ENCODE data around the gene DMRTB1. TPM values are rescaled to one million over a fixed set of nuclear protein-coding genes. Genes with fewer than 3 reads are reported as not detected.

Gene DMRTB1
- total and polyA plus RNA-seq, 2 experiments from 2014 or later = not detected

DNA sequence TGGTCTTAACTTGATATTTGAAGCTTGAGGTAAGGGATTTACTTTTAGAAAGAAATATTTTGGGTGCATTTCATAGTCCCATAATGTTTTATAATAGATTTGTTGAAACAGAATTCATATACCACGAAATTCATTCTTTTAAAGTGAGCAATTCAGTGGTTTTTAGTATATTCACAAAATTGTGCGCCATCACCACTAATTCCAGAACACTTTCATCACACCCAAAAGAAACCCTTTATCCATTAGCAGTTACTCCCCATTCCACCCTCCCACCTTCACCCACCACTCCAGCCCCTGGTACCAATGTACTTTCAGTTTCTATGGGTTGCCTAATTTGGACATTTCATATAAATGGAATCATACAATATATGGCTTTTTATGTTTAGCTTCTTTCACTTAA lies 38.9 kb upstream of the DMRTB1 start:
- no peaks in the 10 kb centered on the region for H3K9me2 ChIP-seq (ENCODE audit: insufficient read depth)
- no peaks in the 10 kb centered on the region for H3K4me1 ChIP-seq (ENCODE audit: insufficient read depth)
- H2AFZ ChIP-seq = no peak overlapping the region
- no peak overlapping the region for H3K4me2 ChIP-seq (ENCODE audit: unreplicated experiment)
- H3K9ac ChIP-seq = no peak overlapping the region
- WGBS, 2 experiments (ENCODE audit: low coverage in 1 of 2, low lambda C conversion rate in 2 of 2, missing lambda C conversion rate in 2 of 2) = 47 to 53% methylated on average over 2 of the region's 2 CpGs
- H3K36me3 ChIP-seq (ENCODE audit: low read depth) = no peaks in the 10 kb centered on the region
- H3K27ac ChIP-seq = no peak overlapping the region
- H3K79me2 ChIP-seq (ENCODE audit: insufficient read depth) = no peaks in the 10 kb centered on the region
- no peak for TF ChIP-seq EZH2phosphoT487 (IDR thresholded peaks at IDR 0.05; ENCODE audit: insufficient read depth, low read depth)
- TF ChIP-seq EZH2 (IDR thresholded peaks at IDR 0.05; ENCODE audit: insufficient read depth, poor library complexity, severe bottlenecking) = no peak
- no peak overlapping the region for H3K4me3 ChIP-seq
- H3K27me3 ChIP-seq (replicated peaks; ENCODE audit: insufficient read depth) = peaks cover 68% of the 10 kb centered on the region
- no peaks in the 10 kb centered on the region for H4K20me1 ChIP-seq (ENCODE audit: insufficient read depth)
- in situ Hi-C loops (cut with MboI) = no loop called here
- no peaks in the 10 kb centered on the region for H3F3A ChIP-seq (ENCODE audit: insufficient read depth)
- no peak for DNase-seq
- H3K9me3 ChIP-seq (ENCODE audit: low read depth) = no peaks in the 10 kb centered on the region

DNA sequence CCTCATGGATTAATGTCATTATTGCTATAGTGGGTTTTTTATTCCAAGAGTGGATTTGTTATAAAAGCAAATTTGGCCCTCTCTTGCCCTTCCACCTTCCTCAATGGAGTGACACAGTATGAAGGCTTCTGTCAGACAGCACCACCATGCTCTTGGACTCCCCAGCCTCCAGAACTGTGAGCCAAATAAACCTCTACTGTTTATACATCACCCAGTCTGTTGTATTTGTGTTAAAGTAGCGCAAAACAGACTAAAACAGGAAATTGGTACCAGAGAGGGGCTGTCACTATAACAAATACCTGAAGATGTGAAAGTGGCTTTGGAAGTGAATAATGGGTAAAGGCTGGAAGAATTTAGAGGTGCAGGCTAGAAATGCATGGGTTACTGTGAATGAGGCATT lies 38.0 kb upstream of the DMRTB1 start:
- H2AFZ ChIP-seq = no peak overlapping the region
- no peak overlapping the region for H3K4me3 ChIP-seq
- in situ Hi-C loops (cut with MboI) = no loop called here
- H4K20me1 ChIP-seq (ENCODE audit: insufficient read depth) = no peaks in the 10 kb centered on the region
- H3K9me2 ChIP-seq (ENCODE audit: insufficient read depth) = no peaks in the 10 kb centered on the region
- peaks cover 65% of the 10 kb centered on the region for H3K27me3 ChIP-seq (replicated peaks; ENCODE audit: insufficient read depth)
- no peaks in the 10 kb centered on the region for H3K4me1 ChIP-seq (ENCODE audit: insufficient read depth)
- WGBS, 2 experiments (ENCODE audit: low coverage in 1 of 2, low lambda C conversion rate in 2 of 2, missing lambda C conversion rate in 2 of 2) = 48 to 53% methylated on average over 1 of the region's 1 CpG
- no peak overlapping the region for H3K9ac ChIP-seq
- no peak overlapping the region for H3K4me2 ChIP-seq (ENCODE audit: unreplicated experiment)
- no peaks in the 10 kb centered on the region for H3K36me3 ChIP-seq (ENCODE audit: low read depth)
- no peaks in the 10 kb centered on the region for H3F3A ChIP-seq (ENCODE audit: insufficient read depth)
- no peaks in the 10 kb centered on the region for H3K79me2 ChIP-seq (ENCODE audit: insufficient read depth)
- H3K9me3 ChIP-seq (ENCODE audit: low read depth) = no peaks in the 10 kb centered on the region
- DNase-seq = no peak
- no peak overlapping the region for H3K27ac ChIP-seq
- TF ChIP-seq EZH2phosphoT487 (IDR thresholded peaks at IDR 0.05; ENCODE audit: insufficient read depth, low read depth) = no peak
- no peak for TF ChIP-seq EZH2 (IDR thresholded peaks at IDR 0.05; ENCODE audit: insufficient read depth, poor library complexity, severe bottlenecking)

DNA sequence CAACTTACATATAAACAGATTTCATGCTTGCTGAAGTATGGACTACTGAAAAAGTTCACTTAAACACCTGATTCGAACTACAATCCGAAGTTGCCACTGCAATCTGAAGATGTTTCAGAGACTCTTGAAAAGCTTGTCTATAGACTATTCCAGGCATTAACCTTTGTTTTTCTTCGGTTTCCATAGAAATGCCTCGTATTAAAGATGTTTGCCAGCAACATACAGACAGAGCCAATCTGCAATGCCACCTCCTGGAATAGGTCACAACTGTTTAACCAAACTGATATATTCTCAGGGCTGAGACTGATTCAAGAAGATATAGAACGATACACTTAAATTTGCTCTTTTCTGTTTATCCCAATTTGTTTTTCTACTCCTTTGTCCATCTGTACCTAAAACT lies 28.9 kb upstream of the DMRTB1 start:
- peaks cover 48% of the 10 kb centered on the region for H3K27me3 ChIP-seq (replicated peaks; ENCODE audit: insufficient read depth)
- H3K9ac ChIP-seq = no peak overlapping the region
- no peak overlapping the region for H3K4me3 ChIP-seq
- H4K20me1 ChIP-seq (ENCODE audit: insufficient read depth) = no peaks in the 10 kb centered on the region
- H3K9me3 ChIP-seq (ENCODE audit: low read depth) = no peaks in the 10 kb centered on the region
- no peaks in the 10 kb centered on the region for H3K4me1 ChIP-seq (ENCODE audit: insufficient read depth)
- no peaks in the 10 kb centered on the region for H3K36me3 ChIP-seq (ENCODE audit: low read depth)
- TF ChIP-seq EZH2 (IDR thresholded peaks at IDR 0.05; ENCODE audit: insufficient read depth, poor library complexity, severe bottlenecking) (no peak), EZH2phosphoT487 (IDR thresholded peaks at IDR 0.05; ENCODE audit: insufficient read depth, low read depth) (no peak)
- no peak for DNase-seq
- H3K9me2 ChIP-seq (ENCODE audit: insufficient read depth) = no peaks in the 10 kb centered on the region
- H3K79me2 ChIP-seq (ENCODE audit: insufficient read depth) = no peaks in the 10 kb centered on the region
- in situ Hi-C loops (cut with MboI) = no loop called here
- H3K27ac ChIP-seq = no peak overlapping the region
- H3K4me2 ChIP-seq (ENCODE audit: unreplicated experiment) = no peak overlapping the region
- H2AFZ ChIP-seq = no peak overlapping the region
- H3F3A ChIP-seq (ENCODE audit: insufficient read depth) = no peaks in the 10 kb centered on the region
- 47 to 50% methylated on average over 5 of the region's 5 CpGs for WGBS, 2 experiments (ENCODE audit: low coverage in 1 of 2, low lambda C conversion rate in 2 of 2, missing lambda C conversion rate in 2 of 2)

DNA sequence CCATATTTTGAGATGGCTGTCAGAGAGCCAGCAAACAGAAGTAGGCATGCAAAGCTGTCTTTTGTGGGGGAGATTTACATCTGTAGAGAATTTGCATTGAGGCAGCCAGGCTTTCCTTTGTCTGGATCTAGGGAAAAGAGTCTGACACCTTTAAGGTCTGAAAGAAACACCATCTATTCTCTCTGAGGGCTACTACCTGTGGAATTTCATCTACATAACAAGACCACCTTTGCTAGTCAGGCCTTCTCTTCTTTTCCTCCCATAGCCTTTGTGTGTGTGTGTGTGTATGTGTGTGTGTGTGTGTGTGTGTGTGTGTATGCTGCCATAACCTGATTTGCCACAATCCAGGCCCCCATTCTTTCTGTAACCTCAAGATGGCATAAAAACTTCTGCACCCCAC lies 28.4 kb upstream of the DMRTB1 start:
- Histone ChIP-seq H3K36me3 (ENCODE audit: low read depth) (no peaks in the 10 kb centered on the region), H2AFZ (no peak overlapping the region), H3K9me3 (ENCODE audit: low read depth) (no peaks in the 10 kb centered on the region), H4K20me1 (ENCODE audit: insufficient read depth) (no peaks in the 10 kb centered on the region), H3K4me1 (ENCODE audit: insufficient read depth) (no peaks in the 10 kb centered on the region), H3K9me2 (ENCODE audit: insufficient read depth) (no peaks in the 10 kb centered on the region), H3K27me3 (replicated peaks; ENCODE audit: insufficient read depth) (peaks cover 51% of the 10 kb centered on the region), H3K4me2 (ENCODE audit: unreplicated experiment) (no peak overlapping the region), H3K4me3 (no peak overlapping the region), H3F3A (ENCODE audit: insufficient read depth) (no peaks in the 10 kb centered on the region), H3K79me2 (ENCODE audit: insufficient read depth) (no peaks in the 10 kb centered on the region), H3K27ac (no peak overlapping the region), H3K9ac (no peak overlapping the region)
- in situ Hi-C loops (cut with MboI) = no loop called here
- TF ChIP-seq EZH2 (IDR thresholded peaks at IDR 0.05; ENCODE audit: insufficient read depth, poor library complexity, severe bottlenecking) = no peak
- no peak for TF ChIP-seq EZH2phosphoT487 (IDR thresholded peaks at IDR 0.05; ENCODE audit: insufficient read depth, low read depth)
- DNase-seq = no peak

DNA sequence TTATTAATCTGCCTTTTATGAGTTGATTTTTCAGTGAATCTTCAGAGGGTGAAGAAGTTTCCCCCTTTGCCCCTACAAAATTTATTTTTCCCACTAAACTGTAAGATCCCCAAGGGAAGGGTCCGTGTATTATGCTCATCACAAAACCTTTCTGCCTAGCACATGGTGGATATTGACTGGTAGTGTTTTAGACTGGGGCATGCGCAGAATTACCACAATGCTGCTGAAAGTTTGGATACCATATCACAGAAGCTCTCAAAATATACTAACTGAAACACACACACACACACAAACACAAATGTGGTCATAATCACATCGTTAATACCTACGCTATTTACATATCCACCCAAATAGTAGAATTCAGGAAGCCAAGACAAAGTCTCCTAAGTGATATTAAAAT lies 28.0 kb upstream of the DMRTB1 start:
- Histone ChIP-seq H3K9ac (no peak overlapping the region), H3K4me3 (no peak overlapping the region), H3K27ac (no peak overlapping the region), H3K79me2 (ENCODE audit: insufficient read depth) (no peaks in the 10 kb centered on the region), H3F3A (ENCODE audit: insufficient read depth) (no peaks in the 10 kb centered on the region), H3K36me3 (ENCODE audit: low read depth) (no peaks in the 10 kb centered on the region), H3K9me3 (ENCODE audit: low read depth) (no peaks in the 10 kb centered on the region), H2AFZ (no peak overlapping the region), H3K27me3 (replicated peaks; ENCODE audit: insufficient read depth) (peaks cover 55% of the 10 kb centered on the region), H3K4me1 (ENCODE audit: insufficient read depth) (no peaks in the 10 kb centered on the region), H4K20me1 (ENCODE audit: insufficient read depth) (no peaks in the 10 kb centered on the region), H3K9me2 (ENCODE audit: insufficient read depth) (no peaks in the 10 kb centered on the region), H3K4me2 (ENCODE audit: unreplicated experiment) (no peak overlapping the region)
- 74 to 77% methylated on average over 4 of the region's 4 CpGs for WGBS, 2 experiments (ENCODE audit: low coverage in 1 of 2, low lambda C conversion rate in 2 of 2, missing lambda C conversion rate in 2 of 2)
- in situ Hi-C loops (cut with MboI) = no loop called here
- DNase-seq = no peak
- TF ChIP-seq EZH2phosphoT487 (IDR thresholded peaks at IDR 0.05; ENCODE audit: insufficient read depth, low read depth) = no peak
- no peak for TF ChIP-seq EZH2 (IDR thresholded peaks at IDR 0.05; ENCODE audit: insufficient read depth, poor library complexity, severe bottlenecking)
